Osteoblast (primary cell): ENCODE measurements around the gene SMIM13. TPM values are rescaled to one million over a fixed set of nuclear protein-coding genes. Genes with fewer than 3 reads are reported as not detected.

Source experiments
- DNase-seq: peaks from one replicate; pipeline ENCODE4 v3.0.0; 2011; ENCODE audit warnings: low spot score, mixed read lengths; ENCODE audit not compliant: insufficient read length; ENCODE audit errors: missing footprints
- H2AFZ ChIP-seq: 2 replicates; pipeline ENCODE4 v1.6.0; 2011; ENCODE audit warnings: mild to moderate bottlenecking, low read length
- H3K27ac ChIP-seq: 2 replicates; pipeline ENCODE4 v1.5.1; 2011; ENCODE audit warnings: mild to moderate bottlenecking, low read depth, low read length, moderate library complexity
- H3K27me3 ChIP-seq: 2 replicates; pipeline ENCODE4 v1.6.0; 2012; ENCODE audit warnings: mild to moderate bottlenecking, control low read depth, inconsistent platforms, low read length, moderate library complexity; ENCODE audit not compliant: insufficient read depth
- H3K36me3 ChIP-seq: 2 replicates; pipeline ENCODE4 v1.5.1; 2011; ENCODE audit warnings: mild to moderate bottlenecking, low read length, control low read depth, moderate library complexity; ENCODE audit not compliant: insufficient read depth
- H3K4me1 ChIP-seq: 2 replicates; pipeline ENCODE4 v1.5.1; 2011; ENCODE audit warnings: mild to moderate bottlenecking, low read length, control low read depth, moderate library complexity; ENCODE audit not compliant: insufficient read depth
- H3K4me2 ChIP-seq: 2 replicates; pipeline ENCODE4 v1.6.0; 2011; ENCODE audit warnings: mild to moderate bottlenecking, low read length; ENCODE audit not compliant: insufficient read depth
- H3K4me3 ChIP-seq: fragments of 200-600 bp; sonication (generic); 3 replicates; pipeline ENCODE4 v1.5.1; 2012; ENCODE audit warnings: mild to moderate bottlenecking, low read length, inconsistent platforms; ENCODE audit not compliant: insufficient read depth
- H3K79me2 ChIP-seq: 2 replicates; pipeline ENCODE4 v1.6.0; 2012; ENCODE audit warnings: mild to moderate bottlenecking, low read length, control low read depth, inconsistent platforms; ENCODE audit not compliant: insufficient read depth
- H3K9me3 ChIP-seq: 2 replicates; pipeline ENCODE4 v1.5.1; 2011; ENCODE audit warnings: low read depth, low read length, control low read depth
- H4K20me1 ChIP-seq: 2 replicates; pipeline ENCODE4 v1.6.0; 2012; ENCODE audit warnings: mild to moderate bottlenecking, low read length, control low read depth; ENCODE audit not compliant: insufficient read depth
- total RNA-seq: library from RNA; depleted of rRNA; stranded (reverse); fragments of >200 nt; gene quantifications from 2 replicates; pipeline ENCODE4 v1.2.3, GENCODE V29; 2012
- TF ChIP-seq, protein P1 (sequence below): IDR thresholded peaks from 2 replicates; pipeline ENCODE4 v1.5.1; 2011; ENCODE audit warnings: mild to moderate bottlenecking, low read depth, low read length, moderate library complexity; ENCODE audit errors: extremely low read depth

SMIM13 gene
- total RNA-seq, 1 donor = 8.3 TPM

DNA sequence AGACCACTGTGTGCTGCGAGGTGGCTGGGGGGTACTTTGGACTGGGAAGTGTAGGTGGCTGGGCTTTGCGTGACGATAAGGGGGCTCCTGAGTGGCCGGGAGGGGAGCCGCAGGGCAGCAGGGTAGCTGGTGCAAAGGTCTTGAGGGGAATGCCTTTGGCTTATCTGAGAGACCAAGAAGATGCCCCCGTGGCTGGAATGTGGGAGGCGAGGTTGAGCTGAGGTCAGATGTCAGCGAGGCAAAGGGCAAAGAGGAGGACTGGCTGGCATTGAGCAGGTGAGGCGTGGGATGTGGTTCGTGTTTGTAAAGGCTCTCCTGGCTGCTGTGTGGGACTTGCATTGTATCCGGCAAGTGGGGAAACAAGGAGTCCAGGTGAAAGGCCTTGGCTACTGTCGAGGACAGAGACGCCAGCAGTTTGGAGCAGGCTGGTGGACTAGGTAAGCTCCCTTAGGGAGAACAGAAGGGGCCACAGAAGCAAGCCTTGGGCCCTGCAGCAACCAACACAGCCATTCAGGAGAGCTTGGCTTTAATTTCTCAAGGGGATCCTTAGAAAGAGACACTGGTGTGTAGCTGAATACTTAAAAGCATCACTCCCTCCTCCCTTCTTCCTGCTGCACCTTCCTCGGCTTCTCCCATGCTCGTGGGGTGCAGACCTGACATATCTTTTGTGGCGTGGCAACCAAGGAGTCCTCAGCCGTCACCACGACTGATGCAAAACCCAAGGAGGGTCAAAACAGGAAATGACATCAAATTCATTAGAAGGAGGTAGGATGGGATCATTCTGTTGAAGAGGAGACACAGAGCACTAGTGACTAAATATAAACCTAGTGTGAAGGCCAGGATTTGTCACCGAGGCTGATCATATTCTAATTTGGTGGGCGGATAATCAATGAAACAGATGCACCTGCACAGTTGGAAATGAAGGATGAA, 71.3 kb downstream of the SMIM13 start:
- no peak for DNase-seq
- no peak overlapping the region for H2AFZ ChIP-seq
- no peaks in the 10 kb centered on the region for H3K9me3 ChIP-seq
- H3K4me2 ChIP-seq = no peak overlapping the region
- no peaks in the 10 kb centered on the region for H3K36me3 ChIP-seq
- H3K27me3 ChIP-seq = no peaks in the 10 kb centered on the region
- no peak overlapping the region for H3K27ac ChIP-seq
- H3K4me1 ChIP-seq = peaks cover 5% of the 10 kb centered on the region
- TF ChIP-seq, protein P1, sequence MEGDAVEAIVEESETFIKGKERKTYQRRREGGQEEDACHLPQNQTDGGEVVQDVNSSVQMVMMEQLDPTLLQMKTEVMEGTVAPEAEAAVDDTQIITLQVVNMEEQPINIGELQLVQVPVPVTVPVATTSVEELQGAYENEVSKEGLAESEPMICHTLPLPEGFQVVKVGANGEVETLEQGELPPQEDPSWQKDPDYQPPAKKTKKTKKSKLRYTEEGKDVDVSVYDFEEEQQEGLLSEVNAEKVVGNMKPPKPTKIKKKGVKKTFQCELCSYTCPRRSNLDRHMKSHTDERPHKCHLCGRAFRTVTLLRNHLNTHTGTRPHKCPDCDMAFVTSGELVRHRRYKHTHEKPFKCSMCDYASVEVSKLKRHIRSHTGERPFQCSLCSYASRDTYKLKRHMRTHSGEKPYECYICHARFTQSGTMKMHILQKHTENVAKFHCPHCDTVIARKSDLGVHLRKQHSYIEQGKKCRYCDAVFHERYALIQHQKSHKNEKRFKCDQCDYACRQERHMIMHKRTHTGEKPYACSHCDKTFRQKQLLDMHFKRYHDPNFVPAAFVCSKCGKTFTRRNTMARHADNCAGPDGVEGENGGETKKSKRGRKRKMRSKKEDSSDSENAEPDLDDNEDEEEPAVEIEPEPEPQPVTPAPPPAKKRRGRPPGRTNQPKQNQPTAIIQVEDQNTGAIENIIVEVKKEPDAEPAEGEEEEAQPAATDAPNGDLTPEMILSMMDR = no peak
- no peaks in the 10 kb centered on the region for H3K79me2 ChIP-seq
- H4K20me1 ChIP-seq = no peaks in the 10 kb centered on the region
- no peak overlapping the region for H3K4me3 ChIP-seq

DNA sequence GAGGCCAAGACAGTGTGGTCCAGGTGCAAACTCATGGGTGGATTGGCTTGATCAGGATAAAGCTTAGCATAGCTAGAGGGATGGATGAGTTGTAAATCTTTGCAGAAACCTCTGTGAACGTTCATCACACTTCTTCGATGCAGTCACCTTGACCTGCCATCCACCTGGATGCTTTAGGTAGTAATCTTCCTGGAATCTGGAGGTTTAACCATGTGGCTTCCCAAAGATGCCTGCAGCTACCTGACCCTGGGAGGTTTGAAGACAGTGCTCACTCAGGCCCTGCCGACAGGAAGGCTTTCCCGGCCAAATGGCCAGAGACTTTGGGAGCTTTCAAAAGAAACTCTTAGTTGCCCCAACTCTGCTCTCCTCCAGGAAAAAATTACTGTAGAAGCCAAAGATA, 73.3 kb downstream of the SMIM13 start:
- H3K4me3 ChIP-seq = no peak overlapping the region
- H2AFZ ChIP-seq = no peak overlapping the region
- H4K20me1 ChIP-seq = no peaks in the 10 kb centered on the region
- H3K27ac ChIP-seq = no peak overlapping the region
- H3K4me1 ChIP-seq = no peaks in the 10 kb centered on the region
- no peak overlapping the region for H3K4me2 ChIP-seq
- no peak for DNase-seq
- TF ChIP-seq, protein P1 = no peak
- no peaks in the 10 kb centered on the region for H3K27me3 ChIP-seq
- H3K36me3 ChIP-seq = no peaks in the 10 kb centered on the region
- H3K9me3 ChIP-seq = no peaks in the 10 kb centered on the region
- no peaks in the 10 kb centered on the region for H3K79me2 ChIP-seq

DNA sequence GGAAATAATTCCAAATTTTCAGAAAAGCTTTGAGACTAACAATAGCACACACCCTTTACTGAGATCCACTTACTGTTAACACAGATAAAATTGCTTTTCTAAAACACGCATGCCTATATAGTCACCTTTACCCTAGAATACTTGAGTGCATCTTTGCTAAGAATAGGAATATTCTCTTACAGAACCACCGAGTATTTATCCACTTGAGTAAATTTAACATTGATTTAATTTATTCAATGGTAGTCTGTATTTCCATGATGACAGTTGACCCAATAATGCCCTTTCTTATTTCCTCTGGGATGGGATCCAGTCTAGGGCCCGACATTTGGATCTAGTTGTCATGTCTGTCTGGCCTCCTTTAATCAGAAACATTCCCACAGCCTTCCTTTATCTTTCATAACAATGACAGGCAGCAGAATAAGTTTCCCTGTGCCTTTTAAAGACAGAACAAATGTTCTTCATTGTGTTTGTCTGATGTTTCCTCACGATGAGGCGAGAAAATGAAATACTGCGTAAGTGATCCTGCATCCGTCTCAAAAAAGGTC, 74.5 kb downstream of the SMIM13 start:
- TF ChIP-seq, protein P1 = no peak
- H3K27ac ChIP-seq = no peak overlapping the region
- no peaks in the 10 kb centered on the region for H3K9me3 ChIP-seq
- no peak overlapping the region for H2AFZ ChIP-seq
- H3K79me2 ChIP-seq = no peaks in the 10 kb centered on the region
- no peak for DNase-seq
- no peaks in the 10 kb centered on the region for H3K27me3 ChIP-seq
- H4K20me1 ChIP-seq = no peaks in the 10 kb centered on the region
- H3K4me3 ChIP-seq = no peak overlapping the region
- no peaks in the 10 kb centered on the region for H3K4me1 ChIP-seq
- no peak overlapping the region for H3K4me2 ChIP-seq
- H3K36me3 ChIP-seq = no peaks in the 10 kb centered on the region

DNA sequence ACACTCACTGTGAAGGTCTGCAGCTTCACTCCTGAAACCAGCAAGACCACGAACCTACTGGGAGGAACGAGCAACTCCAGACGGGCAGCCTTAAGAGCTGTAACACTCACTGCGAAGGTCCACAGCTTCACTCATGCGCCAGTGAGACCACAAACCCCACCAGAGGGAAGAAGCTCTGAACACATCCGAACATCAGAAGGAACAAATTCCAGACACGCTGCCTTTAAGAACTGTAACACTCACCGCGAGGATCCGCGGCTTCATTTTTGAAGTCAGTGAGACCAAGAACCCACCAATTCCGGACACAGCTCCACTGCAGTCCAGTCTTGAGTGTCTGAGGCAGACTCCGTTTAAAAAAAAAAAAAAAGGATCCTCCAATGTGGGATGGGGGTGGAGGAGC, 78.3 kb downstream of the SMIM13 start:
- no peak overlapping the region for H2AFZ ChIP-seq
- H4K20me1 ChIP-seq = no peaks in the 10 kb centered on the region
- no peaks in the 10 kb centered on the region for H3K27me3 ChIP-seq
- H3K4me1 ChIP-seq = no peaks in the 10 kb centered on the region
- no peak overlapping the region for H3K4me2 ChIP-seq
- H3K79me2 ChIP-seq = no peaks in the 10 kb centered on the region
- H3K36me3 ChIP-seq = no peaks in the 10 kb centered on the region
- TF ChIP-seq, protein P1 = no peak
- no peaks in the 10 kb centered on the region for H3K9me3 ChIP-seq
- DNase-seq = no peak
- no peak overlapping the region for H3K4me3 ChIP-seq
- no peak overlapping the region for H3K27ac ChIP-seq
